Liver (tissue), 3 donors: ENCODE measurements around the gene KSR2.

ENCODE experiments used
- EGR1 ChIP-seq, 2 donors: IDR thresholded peaks; 2 replicates each; pipeline ENCODE4 v1.6.1; 2016 to 2018; ENCODE audit warnings: antibody characterized with exemption in 2 of 2, low read depth in 2 of 2
- GABPA ChIP-seq, 2 donors: IDR thresholded peaks in 1 of 2; conservative IDR thresholded peaks in 1 of 2; 2 replicates each; pipeline ENCODE4 v1.6.1; 2016; ENCODE audit warnings: antibody characterized with exemption in 2 of 2, mild to moderate bottlenecking in 1 of 2, moderate library complexity in 1 of 2
- JUND ChIP-seq, 2 donors: IDR thresholded peaks; 2 replicates each; pipeline ENCODE4 v1.6.1; 2016; ENCODE audit warnings: antibody characterized with exemption in 2 of 2
- RAD21 ChIP-seq, 2 donors: IDR thresholded peaks; 2 replicates each; pipeline ENCODE4 v1.6.1; 2016; ENCODE audit warnings: antibody characterized with exemption in 2 of 2, mild to moderate bottlenecking in 2 of 2
- RXRA ChIP-seq, 2 donors: IDR thresholded peaks; 2 replicates each; pipeline ENCODE4 v1.6.1; 2017 to 2018; ENCODE audit warnings: antibody characterized with exemption in 2 of 2, mild to moderate bottlenecking in 1 of 2
- SP1 ChIP-seq: IDR thresholded peaks from 2 replicates; pipeline ENCODE4 v1.6.1; 2018; ENCODE audit warnings: antibody characterized with exemption, mild to moderate bottlenecking
- TAF1 ChIP-seq: conservative IDR thresholded peaks from 2 replicates; pipeline ENCODE4 v1.6.1; 2016; ENCODE audit warnings: antibody characterized with exemption, mild to moderate bottlenecking
- YY1 ChIP-seq: IDR thresholded peaks from 2 replicates; pipeline ENCODE4 v1.6.1; 2016; ENCODE audit warnings: antibody characterized with exemption, mild to moderate bottlenecking
- TF ChIP-seq, protein P1 (sequence below): fragments of 150-350 bp; IDR thresholded peaks from 2 replicates; pipeline ENCODE4 v1.5.1; 2017; ENCODE audit warnings: improper control_type of control experiment, low read depth, low read length; ENCODE audit not compliant: missing input control
- TF ChIP-seq, protein P2 (sequence below): IDR thresholded peaks from 2 replicates; pipeline ENCODE4 v1.6.1; 2016; ENCODE audit warnings: antibody characterized with exemption
- TF ChIP-seq, protein P3 (sequence below): IDR thresholded peaks from 2 replicates; pipeline ENCODE4 v1.6.1; 2016; ENCODE audit warnings: antibody characterized with exemption, mild to moderate bottlenecking
- TF ChIP-seq, protein P4 (sequence below): IDR thresholded peaks from 2 replicates; pipeline ENCODE4 v1.6.1; 2016; ENCODE audit warnings: antibody characterized with exemption
- TF ChIP-seq, protein P5 (sequence below): IDR thresholded peaks from 2 replicates; pipeline ENCODE4 v1.6.1; 2016; ENCODE audit warnings: antibody characterized with exemption
- donor health status: healthy.
- donor health status: healthy.

DNA sequence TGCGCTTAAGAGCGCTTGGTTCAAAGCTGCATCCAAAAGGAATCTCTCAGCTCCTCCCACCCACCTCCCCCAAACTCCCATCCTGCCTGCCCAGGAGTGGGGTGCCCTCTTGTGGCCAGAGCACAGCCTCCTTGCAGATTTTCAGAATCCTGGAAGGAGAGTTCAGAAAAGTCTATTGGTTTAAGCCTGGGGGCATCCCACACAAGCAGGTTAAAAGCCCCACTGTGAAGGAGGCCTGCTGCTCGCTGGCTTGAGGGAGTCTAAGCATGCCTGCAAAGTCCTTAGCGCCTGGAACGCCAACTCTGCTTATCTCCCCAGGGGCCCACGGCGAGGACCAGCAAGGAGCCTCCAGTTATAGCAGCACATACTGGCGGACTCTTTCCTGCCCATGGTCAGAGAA lies 297.1 kb downstream of the KSR2 start:
- TF ChIP-seq, protein P1, sequence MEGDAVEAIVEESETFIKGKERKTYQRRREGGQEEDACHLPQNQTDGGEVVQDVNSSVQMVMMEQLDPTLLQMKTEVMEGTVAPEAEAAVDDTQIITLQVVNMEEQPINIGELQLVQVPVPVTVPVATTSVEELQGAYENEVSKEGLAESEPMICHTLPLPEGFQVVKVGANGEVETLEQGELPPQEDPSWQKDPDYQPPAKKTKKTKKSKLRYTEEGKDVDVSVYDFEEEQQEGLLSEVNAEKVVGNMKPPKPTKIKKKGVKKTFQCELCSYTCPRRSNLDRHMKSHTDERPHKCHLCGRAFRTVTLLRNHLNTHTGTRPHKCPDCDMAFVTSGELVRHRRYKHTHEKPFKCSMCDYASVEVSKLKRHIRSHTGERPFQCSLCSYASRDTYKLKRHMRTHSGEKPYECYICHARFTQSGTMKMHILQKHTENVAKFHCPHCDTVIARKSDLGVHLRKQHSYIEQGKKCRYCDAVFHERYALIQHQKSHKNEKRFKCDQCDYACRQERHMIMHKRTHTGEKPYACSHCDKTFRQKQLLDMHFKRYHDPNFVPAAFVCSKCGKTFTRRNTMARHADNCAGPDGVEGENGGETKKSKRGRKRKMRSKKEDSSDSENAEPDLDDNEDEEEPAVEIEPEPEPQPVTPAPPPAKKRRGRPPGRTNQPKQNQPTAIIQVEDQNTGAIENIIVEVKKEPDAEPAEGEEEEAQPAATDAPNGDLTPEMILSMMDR = peak; percentile 57
- TF ChIP-seq, protein P2, sequence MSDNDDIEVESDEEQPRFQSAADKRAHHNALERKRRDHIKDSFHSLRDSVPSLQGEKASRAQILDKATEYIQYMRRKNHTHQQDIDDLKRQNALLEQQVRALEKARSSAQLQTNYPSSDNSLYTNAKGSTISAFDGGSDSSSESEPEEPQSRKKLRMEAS = no peak
- TF ChIP-seq RAD21 (IDR thresholded peaks at IDR 0.05) (peak; percentile 79 to 87), TAF1 (no peak), JUND (IDR thresholded peaks at IDR 0.05) (no peak), SP1 (no peak), RXRA (IDR thresholded peaks at IDR 0.05) (no peak), EGR1 (IDR thresholded peaks at IDR 0.05; ENCODE audit: low read depth in 2 of 2) (no peak), YY1 (no peak), GABPA (IDR thresholded peaks at IDR 0.05 in 1 of 2, conservative IDR thresholded peaks at IDR 0.05 in 1 of 2) (no peak)
- TF ChIP-seq, protein P3, sequence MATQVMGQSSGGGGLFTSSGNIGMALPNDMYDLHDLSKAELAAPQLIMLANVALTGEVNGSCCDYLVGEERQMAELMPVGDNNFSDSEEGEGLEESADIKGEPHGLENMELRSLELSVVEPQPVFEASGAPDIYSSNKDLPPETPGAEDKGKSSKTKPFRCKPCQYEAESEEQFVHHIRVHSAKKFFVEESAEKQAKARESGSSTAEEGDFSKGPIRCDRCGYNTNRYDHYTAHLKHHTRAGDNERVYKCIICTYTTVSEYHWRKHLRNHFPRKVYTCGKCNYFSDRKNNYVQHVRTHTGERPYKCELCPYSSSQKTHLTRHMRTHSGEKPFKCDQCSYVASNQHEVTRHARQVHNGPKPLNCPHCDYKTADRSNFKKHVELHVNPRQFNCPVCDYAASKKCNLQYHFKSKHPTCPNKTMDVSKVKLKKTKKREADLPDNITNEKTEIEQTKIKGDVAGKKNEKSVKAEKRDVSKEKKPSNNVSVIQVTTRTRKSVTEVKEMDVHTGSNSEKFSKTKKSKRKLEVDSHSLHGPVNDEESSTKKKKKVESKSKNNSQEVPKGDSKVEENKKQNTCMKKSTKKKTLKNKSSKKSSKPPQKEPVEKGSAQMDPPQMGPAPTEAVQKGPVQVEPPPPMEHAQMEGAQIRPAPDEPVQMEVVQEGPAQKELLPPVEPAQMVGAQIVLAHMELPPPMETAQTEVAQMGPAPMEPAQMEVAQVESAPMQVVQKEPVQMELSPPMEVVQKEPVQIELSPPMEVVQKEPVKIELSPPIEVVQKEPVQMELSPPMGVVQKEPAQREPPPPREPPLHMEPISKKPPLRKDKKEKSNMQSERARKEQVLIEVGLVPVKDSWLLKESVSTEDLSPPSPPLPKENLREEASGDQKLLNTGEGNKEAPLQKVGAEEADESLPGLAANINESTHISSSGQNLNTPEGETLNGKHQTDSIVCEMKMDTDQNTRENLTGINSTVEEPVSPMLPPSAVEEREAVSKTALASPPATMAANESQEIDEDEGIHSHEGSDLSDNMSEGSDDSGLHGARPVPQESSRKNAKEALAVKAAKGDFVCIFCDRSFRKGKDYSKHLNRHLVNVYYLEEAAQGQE = no peak
- TF ChIP-seq, protein P4, sequence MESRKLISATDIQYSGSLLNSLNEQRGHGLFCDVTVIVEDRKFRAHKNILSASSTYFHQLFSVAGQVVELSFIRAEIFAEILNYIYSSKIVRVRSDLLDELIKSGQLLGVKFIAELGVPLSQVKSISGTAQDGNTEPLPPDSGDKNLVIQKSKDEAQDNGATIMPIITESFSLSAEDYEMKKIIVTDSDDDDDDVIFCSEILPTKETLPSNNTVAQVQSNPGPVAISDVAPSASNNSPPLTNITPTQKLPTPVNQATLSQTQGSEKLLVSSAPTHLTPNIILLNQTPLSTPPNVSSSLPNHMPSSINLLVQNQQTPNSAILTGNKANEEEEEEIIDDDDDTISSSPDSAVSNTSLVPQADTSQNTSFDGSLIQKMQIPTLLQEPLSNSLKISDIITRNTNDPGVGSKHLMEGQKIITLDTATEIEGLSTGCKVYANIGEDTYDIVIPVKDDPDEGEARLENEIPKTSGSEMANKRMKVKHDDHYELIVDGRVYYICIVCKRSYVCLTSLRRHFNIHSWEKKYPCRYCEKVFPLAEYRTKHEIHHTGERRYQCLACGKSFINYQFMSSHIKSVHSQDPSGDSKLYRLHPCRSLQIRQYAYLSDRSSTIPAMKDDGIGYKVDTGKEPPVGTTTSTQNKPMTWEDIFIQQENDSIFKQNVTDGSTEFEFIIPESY = no peak
- TF ChIP-seq, protein P5, sequence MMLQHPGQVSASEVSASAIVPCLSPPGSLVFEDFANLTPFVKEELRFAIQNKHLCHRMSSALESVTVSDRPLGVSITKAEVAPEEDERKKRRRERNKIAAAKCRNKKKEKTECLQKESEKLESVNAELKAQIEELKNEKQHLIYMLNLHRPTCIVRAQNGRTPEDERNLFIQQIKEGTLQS = no peak
